Keratinocyte (primary cell): ENCODE results near the gene RAC2.

ENCODE experiments used
- EZH2 ChIP-seq: IDR thresholded peaks from one replicate; pipeline ENCODE4 v1.6.1; 2012; ENCODE audit warnings: inconsistent platforms, mild to moderate bottlenecking, low read length, moderate library complexity
- TF ChIP-seq, protein P1 (sequence below), 3 experiments: IDR thresholded peaks in 1 of 3; conservative IDR thresholded peaks in 1 of 3; optimal IDR thresholded peaks in 1 of 3; 2 replicates in 2 of 3; 3 replicates in 1 of 3; pipeline versions ENCODE3 to v1.5.1; 2011; ENCODE audit warnings: low read length in 3 of 3, mild to moderate bottlenecking in 3 of 3, moderate library complexity in 2 of 3, control low read depth in 1 of 3, inconsistent platforms in 1 of 3; ENCODE audit not compliant: insufficient read depth in 2 of 3; ENCODE audit errors: extremely low read depth in 1 of 3

DNA sequence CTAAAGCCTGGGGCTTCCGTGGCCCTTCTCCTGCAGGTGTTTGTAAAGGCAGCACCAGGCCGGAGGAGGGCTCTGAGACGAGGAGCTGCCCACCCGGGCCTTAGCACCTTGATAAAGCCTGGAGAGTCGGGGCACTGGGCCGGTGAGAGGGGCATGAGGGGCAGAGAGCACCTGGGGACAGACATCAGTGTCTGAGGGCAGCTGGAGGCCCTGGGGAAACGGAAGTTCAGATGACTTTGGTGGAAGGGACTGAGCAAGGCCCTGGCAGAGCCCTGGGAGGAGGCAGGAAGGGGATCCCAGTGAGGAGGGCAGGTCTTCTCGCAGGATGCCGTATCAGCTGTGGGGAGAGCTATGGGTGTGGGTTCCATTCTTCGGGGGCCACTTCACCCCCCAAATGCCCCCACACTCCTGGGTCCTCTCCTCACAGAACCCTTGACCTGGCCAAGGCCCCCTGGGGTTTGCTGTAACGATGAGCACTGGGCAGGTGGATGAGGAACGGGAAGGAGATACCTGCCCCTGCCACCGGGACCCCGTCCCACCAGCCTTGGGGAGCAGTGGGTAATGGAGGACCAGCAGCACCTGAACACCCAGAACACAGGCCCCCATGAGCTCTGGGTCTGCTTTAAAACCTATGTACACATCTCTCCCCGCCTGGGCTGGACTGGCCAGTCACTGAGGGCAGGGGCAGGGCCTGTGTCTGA, 63.4 kb downstream of the RAC2 start:
- TF ChIP-seq, protein P1, sequence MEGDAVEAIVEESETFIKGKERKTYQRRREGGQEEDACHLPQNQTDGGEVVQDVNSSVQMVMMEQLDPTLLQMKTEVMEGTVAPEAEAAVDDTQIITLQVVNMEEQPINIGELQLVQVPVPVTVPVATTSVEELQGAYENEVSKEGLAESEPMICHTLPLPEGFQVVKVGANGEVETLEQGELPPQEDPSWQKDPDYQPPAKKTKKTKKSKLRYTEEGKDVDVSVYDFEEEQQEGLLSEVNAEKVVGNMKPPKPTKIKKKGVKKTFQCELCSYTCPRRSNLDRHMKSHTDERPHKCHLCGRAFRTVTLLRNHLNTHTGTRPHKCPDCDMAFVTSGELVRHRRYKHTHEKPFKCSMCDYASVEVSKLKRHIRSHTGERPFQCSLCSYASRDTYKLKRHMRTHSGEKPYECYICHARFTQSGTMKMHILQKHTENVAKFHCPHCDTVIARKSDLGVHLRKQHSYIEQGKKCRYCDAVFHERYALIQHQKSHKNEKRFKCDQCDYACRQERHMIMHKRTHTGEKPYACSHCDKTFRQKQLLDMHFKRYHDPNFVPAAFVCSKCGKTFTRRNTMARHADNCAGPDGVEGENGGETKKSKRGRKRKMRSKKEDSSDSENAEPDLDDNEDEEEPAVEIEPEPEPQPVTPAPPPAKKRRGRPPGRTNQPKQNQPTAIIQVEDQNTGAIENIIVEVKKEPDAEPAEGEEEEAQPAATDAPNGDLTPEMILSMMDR (optimal IDR thresholded peaks at IDR 0.05 in 1 of 3, IDR thresholded peaks at IDR 0.05 in 1 of 3, conservative IDR thresholded peaks at IDR 0.05 in 1 of 3; ENCODE audit: extremely low read depth in 1 of 3, insufficient read depth in 2 of 3, low read length in 3 of 3) = no peak
- TF ChIP-seq EZH2 = no peak
